Endometrial microvascular endothelial cells (primary cell): ENCODE results near the gene ARHGAP40. TPM values are rescaled to one million over a fixed set of nuclear protein-coding genes. Genes with fewer than 3 reads are reported as not detected.

Source experiments
- in situ Hi-C: cut with HindIII; loops from 2 replicates; pipeline ENCODE4 v1.10.0; 2017; ENCODE audit warnings: low sequenced_read_pairs, low pct_unique_long_range_greater_than_20kb; ENCODE audit errors: inconsistent ontology term
- total RNA-seq: library from RNA; depleted of rRNA; stranded (reverse); fragments of >200 nt; gene quantifications from one replicate; pipeline ENCODE4 v1.2.3, GENCODE V29; 2015; ENCODE audit errors: inconsistent ontology term

ARHGAP40 gene
- total RNA-seq, 1 donor from 2014 or later = 0.19 TPM

DNA sequence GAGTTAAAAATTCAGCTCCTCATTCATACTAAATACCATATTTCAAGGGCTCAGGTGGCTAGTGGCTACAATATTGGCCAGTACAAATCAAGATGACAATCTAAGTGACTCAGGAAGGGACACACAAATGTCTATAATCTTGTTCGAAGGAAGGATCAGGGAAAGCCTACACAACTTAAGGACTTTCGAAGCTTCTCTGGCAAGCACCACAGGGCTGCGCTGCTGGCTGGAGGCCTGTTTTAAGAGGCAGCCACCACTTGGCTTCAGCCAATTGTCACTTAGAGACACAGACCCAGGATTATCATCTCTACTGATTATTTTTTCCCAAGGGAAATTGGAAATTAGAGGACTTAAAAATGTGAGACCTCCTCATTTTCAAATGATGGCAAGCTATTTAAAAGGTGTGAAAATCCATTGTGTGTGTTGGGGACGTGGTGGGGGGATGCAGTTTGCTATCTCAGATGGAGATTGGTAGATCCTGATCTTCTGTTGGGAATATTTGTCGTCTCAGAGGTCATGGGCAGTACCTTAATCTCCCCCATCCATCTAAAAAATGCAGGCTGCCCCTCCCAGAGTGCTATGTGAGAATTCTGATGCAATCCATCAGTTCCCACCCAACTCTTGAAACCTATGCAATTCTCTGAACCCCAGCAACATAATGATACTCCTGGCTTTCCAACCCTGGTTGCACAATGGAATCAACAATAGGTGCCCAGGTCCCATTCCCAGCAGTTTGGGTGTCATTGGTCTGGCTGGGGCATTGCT, 11.3 kb downstream of the ARHGAP40 start:
- in situ Hi-C loops = no loop called here

DNA sequence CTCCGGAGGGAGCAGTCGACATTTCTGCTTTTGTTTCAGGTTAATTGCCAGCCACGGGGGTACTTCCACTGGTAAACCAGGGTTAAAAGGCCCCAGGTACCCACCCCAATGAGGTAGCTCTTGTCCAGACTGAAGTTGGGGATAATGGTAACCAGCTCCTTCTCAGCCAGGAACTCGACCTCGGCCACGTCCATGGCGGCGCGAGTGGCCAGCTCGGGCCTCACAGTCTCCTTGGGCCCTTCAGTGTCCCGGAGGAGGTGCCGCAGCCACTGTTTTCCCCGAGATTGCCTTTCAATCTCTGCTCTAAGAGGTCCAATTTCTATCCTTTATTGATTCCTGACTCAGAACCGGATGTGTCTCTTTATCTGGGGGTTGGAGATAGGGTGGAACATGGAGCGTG, 13.7 kb downstream of the ARHGAP40 start:
- in situ Hi-C loops = no loop called here

DNA sequence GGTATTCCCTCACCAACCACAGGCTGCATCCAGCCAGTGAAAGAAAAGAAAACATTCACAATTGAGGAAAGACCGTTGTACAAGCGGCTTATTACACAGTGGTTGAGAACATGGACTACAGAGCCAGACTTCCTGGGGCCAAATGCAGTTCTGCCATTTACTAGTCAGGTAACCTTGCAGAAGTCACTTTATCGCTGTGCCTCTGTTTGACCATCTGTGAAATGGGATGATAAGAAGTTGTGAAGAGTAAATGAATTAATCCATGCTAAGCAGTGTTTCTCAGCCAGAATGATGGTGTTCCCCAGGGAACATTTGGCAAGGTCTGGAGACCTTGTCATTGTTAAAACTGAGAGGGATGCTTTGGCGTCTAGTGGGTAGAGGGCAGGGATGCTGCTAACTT, 14.8 kb downstream of the ARHGAP40 start:
- in situ Hi-C loops = no loop called here

DNA sequence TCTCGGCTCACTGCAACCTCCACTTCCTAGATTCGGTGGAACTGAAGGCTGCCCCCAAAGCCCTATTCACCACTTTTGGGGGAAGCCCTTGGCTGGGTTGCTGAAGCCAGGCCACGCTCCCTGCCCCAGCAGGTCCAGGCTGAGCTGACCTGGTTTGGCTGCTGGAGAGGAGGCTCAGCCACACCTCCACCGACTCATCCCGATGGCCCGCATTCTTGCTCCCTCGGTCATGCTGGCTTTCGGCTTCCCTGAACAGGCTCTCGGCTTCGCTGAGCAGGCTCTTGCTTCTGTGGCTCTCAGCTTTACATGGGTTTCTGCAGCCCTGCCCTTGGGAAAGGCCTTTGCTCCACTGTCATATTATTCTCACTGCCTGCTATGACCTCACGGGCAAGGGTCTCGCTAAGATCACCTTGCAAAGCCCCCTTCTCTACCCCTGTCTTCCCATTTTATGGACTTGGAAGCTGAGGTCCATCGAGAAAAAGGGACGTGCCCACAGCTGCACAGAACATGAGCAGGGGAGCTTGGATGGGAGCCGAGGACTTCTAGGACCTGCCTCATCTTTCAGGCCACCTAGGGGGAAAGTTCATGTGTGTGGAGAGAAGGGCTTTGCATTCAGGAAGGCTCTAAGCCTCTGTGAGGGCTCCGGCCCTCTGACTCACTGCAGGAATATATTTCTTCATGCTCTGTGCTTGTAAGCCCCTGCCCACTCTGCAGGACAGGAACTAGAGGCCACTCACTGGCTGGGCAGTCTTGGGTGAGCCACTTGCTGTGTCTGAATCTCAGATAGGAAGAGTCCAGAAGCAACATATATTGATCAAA, 15.6 kb downstream of the ARHGAP40 start:
- in situ Hi-C loops = no loop called here

DNA sequence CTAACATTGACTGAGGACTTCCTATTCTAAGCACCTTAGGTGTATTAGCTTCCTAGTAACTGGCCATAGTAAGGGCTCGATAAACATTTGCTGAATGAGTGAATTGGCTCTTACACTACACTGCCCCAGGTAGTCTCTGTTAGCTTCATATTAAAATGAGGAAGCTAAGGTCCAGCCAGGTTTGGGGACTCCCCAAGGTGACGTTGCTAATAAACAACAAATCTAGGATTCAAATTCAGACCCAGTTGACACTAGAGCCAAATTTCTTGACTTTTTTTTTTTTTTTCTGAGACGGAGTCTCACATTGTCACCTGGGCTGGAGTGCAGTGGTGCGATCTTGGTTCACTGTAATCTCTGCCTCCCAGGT, 16.2 kb downstream of the ARHGAP40 start:
- in situ Hi-C loops = no loop called here

DNA sequence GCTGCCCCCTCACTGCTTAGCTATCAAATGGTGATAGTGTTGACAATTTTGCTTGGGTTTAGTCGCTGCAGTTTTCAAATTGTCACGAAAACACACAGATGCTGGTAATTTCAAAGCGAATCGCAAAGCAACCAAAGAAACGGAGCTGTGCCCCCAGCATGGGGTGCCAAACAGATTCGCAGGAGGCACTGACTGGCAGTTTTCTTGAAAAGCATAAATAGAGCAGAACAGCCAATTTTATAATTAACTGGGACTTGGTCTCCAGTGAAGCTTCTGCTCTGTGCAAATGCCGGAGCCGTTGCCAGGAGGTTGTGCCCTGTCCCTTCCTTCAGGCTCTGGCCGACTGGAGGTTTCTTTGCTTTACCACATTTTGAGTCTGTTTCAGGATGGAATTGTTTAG, 18.8 kb downstream of the ARHGAP40 start:
- in situ Hi-C loops = no loop called here

DNA sequence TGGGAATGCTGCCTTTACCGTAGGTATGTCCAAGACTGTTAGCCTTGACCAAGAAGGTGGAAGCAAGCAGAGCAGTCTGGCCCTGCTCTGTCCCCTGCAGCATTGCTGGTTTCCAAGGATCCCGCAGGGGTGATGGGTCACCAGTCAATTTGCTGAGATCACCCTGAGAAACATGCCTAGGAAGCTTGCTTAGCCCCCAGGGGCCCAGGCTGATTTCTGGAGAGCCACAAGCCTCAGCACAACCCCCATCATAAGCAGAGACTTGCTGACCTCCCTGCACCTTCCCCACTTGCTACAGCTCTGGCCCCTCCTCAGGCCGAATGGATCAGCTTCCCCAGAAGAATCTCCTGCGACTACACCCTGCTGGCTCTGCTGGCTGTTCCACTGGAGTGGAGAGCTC, 21.5 kb downstream of the ARHGAP40 start:
- in situ Hi-C loops = no loop called here

DNA sequence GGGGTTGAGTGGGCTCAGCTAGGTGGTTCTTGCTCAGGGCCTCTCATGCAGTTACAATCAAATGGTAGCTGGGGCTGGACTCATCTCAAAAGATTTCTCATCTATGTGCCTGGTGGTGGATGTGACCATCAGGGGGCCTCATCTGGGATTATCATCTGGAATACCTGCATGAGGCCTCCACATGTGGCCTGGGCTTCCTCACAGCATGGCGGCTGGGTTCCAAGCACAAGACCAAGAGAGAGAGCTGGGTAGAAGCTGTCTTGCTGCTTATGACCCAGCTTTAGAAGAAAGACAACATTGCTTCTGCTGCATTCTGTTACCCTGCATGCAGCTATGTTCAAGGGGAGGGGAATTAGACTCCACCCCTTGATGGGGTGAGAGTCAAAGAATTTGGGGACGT, 22.5 kb downstream of the ARHGAP40 start:
- in situ Hi-C loops = no loop called here

DNA sequence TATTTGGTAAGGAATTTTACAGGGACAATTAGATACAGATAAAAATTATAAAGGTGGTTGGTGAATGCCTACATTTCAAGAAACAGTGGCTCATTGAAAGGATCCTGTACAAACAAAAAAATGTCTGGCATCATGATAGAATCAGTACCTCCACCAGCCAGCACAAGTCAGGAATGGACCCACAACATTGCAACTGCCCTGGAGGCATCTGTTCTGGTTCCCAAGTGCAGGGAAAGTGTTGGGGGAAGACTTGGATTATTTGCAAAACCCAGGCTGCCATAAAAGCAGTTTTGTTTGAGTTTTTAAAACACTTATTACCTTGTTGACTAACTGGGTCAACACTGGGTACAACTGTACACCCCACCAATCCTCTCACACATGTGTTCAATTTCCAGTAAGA, 24.3 kb downstream of the ARHGAP40 start:
- in situ Hi-C loops = no loop called here

DNA sequence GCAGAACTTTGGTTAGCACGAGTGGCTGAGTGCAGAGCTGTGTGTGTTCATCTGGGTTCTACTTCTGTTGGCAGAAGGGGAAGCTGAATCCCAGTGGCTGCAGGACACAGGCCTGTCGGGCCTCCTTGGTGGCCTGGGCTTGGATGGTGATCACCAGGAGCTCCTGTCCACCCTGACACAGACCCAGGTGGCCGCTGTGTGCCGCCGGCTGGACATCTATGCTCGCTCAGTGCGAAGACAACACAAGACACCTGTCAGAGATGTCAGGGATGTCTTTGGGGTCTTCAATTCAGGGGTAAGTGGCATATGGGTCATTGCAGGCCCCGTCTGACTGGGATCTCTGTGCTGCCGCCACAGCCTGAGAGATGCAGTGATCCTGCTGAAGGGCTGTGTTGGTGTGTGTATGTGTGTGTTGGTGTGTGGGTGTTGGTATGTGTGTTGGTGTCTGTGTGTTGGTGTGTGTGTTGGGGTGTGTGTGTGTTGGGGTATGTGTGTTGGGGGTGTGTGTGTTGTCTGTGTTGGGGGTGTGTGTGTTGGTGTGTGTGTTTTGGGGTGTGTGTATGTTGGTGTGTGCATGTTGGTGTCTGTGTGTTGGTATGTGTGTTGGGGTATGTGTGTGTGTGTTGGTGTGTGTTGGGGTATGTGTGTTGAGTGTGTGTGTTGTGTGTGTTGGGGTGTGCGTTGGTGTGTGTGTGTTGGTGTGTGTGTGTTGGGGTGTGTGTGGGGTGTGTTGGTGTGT, 25.5 kb downstream of the ARHGAP40 start:
- in situ Hi-C loops = no loop called here

DNA sequence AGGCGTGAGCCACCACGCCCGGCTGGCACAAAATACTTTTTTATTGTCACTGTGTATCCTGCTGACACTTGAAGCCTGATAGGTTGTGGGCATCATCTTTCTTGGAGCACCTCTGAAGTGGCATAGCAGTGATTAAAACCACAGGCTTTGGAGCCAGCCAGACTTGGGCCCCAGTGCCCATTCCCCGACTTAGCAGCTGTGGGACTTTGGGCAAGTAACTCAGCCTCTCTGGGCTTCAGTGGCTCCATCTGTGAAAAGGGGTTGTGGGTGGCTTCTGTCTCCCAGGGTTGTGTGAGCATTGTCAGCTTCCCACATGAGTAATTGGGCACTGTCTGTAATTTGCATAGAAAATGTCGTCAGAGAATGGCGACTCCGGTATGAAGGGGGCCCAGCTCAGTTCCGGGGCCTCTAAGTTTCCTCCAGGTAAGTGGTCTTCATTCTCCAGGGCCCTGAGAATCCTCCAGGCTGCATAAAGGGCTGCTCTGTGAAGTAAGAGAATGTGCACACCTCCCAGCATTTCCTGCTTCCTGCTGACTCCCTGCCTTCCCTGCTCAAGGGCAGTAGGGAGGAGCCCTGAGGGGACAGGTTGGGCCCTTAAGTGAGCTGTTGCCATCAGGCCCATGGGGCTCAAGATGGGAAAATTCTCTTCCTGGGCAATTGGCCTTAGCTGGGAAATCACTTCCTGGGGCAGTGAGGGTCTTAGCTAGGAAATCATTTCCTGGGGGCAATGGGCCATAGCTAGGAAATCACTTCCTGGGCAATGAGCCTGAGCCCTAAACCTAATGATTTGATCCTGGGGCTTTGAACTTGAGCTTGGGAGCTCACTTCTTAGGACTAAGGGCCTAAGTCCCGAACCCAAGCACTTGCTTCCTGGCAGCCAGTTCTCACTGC, 27.2 kb downstream of the ARHGAP40 start:
- in situ Hi-C loops = no loop called here

DNA sequence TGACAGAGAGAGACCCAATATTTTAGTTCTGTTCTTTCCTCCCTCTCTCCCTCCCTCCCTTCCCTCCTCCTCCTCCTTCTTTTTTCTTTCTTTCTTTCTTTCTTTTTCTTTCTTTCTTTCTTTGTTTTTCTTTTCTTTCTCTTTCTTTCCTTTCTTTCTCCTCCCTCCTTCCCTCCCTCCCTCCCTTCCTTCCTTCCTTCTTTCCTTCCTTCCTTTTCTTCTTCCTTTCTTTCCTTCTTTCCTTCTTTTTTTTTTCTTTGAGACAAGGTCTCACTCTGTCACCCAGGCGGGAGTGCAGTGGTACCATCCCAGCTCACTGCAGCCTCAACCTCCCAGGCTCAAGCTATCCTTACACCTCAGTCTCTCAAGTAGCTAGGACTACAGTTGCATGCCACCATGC, 28.4 kb downstream of the ARHGAP40 start:
- in situ Hi-C loops = no loop called here

DNA sequence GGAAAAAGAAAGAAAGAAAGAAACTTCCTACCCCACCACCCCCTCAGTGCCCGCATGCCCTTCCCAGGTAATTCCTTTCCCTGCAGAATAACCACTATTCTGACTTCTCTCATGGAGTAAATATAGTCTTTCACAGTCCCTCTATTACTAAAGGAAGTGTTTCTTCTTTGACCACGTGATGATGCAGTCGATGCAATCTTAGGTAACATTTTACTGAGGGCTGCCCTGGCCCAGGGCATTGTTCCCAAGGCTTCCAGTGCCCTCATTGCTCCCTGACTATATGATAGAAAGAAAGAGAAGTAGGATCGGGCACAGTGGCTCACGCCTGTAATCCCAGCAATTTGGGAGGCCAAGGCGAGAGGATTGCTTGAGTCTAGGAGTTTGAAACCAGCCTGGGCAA, 29.1 kb downstream of the ARHGAP40 start:
- in situ Hi-C loops = no loop called here

DNA sequence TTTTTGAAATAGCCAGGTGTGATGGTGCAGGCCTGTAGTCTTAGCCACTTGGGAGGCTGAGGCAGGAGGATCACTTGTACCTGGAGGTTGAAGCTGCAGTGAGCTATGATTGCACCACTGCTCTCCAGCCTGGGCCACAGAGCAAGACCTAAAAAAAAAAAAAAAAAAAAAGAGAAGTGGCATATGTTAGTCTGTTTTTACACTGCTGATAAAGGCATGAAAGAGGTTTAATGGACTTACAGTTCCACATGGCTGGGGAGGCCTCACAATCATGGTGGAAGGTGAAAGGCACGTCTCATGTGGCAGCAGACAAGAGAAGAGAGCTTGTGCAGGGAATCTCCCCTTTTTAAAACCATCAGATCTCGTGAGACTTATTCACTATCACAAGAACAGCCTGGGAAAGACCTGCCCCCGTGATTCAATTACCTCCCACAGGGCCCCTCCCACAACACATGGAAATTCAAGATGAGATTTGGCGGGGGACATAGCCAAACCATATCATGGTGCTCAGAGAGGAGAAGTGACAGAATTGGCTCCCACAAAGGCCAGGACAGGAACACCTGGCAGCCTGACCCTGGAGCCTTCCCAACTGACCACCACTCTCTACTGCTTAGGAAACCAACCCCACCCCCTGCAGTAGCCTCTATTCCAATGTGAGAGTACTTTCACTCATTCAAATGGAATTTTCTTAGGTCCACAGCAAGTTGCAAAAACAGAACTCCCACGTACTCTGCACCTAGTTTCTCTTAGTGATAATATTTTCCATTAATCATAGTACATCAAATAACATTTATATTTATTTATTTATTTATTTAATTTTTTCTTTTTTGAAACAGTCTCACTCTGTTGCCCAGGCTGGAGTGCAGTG, 29.8 kb downstream of the ARHGAP40 start:
- in situ Hi-C loops = no loop called here

DNA sequence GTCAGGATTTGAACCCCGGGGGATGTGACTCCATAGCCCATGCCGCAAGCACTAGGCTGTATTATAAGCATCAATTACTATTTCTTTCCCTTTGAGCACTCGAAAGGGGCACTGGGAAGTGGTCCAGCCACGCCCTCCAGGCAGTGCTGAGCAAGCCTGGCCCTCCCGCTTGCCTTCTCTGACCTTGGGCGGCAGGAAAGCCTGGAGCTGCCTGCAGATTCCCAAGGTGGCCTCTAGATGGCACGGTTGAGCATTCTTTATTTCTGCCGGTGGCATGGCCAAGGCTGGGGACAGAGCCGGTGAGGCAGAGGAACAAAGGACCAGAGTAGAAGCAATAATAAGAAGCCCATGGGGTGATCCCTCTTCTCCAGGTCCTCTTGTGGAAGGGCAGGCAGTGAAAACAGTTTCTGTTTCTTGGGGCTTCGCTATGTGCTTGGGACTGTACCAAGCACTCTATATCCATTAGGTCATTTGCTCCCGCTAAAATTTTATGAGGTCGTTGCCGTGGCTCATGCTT, 32.0 kb downstream of the ARHGAP40 start:
- in situ Hi-C loops = no loop called here

DNA sequence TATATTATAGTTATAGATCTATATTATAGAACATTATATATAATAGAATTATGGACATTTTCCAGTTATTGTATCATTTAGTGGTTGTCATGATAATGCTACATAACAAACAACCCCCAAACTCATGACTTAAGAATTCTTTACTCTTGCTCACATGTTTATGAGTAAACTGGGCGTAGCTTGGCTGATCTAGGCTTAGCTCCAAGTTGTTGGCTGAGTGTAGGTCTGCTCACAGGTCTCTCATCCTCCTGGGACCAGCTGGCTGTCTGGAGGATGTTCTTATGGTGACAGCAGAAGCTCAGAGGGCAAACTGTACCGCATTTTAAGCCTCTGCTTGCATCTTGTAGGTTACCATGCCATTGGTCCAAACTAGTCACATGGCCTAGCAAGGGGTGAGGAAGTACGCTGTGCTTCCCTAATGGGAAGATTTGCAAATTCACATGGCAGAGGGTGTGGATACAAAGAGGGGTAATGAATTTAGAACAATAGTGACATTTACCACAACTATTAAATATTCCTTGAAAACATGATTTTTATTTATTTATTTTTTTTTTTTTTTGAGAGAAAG, 34.2 kb downstream of the ARHGAP40 start:
- in situ Hi-C loops = no loop called here

DNA sequence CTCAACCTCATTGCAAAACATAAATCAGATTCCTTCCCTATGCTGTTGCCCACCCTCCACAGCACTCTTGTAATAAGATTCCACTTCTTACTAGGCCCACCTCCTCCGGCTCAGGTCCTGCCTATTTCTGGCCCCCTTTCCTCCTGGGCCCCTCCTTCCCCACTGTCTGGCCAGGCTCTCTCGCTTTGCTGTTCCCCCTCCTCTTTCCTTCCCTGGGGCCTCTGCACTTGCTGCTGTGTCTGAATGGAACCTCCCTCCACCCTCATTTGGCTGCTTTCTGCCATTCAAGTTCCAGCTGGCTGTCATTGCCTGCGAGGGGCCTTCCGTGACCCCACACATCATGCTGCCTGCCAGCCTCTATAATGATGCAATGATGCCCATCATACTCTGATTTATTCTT, 38.9 kb downstream of the ARHGAP40 start:
- in situ Hi-C loops = no loop called here
